Stimulated activated CD8-positive, alpha-beta memory T cell treated with anti-CD3 and anti-CD28 coated beads, Interleukin-4, amount 100 ng/mL, for 48 hours (primary cell): ENCODE results near the gene COL6A2.

ENCODE experiments used
- DNase-seq: peaks from one replicate; pipeline ENCODE4 v3.0.0-alpha.2; 2020

Gene COL6A2

DNA sequence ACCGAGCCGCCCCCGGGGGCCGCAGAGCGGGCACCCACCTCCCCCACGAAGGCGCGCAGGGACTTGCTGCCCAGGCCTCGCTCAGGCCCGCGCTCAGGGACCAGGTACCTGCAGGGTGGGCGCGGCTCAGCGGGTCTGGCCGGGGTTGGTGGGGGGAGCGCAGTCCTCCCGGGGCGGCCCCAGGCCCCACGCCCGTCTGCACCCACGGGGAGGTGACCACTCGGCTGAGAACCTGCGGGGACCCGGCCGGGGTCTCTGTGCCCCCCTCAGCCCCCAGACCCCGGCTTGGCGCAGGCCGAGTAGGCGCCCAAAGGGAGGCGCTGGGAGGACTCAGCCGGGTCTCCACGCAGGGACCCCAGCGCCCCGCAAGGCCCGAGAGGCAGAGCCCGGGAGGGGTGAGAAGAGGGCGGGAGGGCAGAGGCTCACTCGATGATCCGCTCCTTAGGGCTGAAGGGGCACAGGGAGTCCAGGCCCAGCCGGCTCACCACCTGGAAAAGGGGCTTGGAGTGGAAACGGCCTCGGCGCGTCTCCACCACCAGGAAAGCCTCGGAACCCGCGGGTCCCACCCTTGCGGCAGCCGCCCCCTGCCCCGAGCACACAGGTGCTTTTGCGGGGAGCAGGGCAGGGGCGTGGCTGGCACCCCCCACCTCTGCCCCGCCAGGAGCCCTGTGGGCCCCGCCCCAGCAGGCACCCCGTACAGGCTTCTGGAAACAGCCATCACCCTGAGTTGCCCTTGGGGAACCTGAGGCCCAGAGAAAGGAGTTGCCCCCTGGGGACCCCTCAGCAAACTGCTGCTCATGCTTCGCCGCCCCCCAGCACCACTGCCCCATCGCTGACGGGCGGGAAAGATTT is 48.2 kb downstream of the COL6A2 start:
- DNase-seq, result no peak

DNA sequence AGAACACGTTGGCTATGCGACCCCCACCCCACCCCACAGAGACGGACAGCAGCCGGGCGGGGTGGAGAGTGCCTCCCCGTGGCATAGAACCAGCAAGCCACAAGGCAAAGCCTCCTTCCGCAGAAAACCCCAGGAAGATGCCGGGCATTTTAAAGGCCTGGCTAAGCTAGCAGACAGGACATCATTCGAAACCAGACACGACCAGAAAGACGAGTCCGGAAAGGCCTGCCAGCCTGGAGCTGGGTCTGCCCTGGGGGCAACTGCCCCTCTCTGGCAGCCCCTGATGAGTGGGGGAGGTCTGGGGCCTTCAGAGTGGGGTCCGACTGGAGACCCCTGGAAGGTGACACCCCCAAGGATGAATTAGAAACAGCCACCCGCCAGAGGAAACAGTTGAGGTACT is 48.9 kb downstream of the COL6A2 start:
- DNase-seq, result no peak

DNA sequence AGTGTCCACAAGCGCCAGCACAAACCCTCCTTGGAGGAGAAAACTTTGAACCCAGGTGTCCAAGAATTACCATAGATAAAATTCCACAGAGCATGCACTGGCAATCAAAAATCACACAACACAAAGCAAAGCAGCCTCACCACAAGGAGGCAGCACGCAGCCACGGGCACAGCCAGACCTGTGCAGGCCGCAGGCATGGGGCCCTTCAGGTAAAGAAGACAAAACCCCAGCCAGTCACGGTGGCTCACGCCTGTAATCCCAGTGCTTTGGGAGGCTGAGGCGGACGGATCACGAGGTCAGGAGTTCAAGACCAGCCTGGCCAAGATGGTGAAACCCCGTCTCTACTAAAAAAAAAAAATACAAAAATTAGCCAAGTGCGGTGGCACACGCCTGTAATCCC is 49.5 kb downstream of the COL6A2 start:
- peak; percentile 72 for DNase-seq

DNA sequence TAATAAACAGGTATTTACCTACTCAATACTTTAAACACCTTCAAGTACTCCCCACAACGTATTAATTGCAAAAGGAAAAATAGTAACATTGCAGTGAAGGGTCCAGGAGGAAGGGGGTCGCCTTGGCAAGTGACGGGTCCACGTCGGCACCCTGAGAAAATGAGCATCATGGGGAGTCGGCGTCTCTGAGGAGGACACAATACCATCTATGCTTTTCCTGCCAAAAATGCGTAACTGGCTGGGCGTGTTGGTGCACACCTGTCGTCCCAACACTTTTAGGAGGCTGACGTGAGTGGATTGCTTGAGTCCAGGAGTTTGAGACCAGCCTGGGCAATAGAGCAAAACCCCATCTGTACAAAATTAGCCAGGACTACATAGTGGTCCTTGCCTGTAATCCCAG is 50.2 kb downstream of the COL6A2 start:
- no peak for DNase-seq

DNA sequence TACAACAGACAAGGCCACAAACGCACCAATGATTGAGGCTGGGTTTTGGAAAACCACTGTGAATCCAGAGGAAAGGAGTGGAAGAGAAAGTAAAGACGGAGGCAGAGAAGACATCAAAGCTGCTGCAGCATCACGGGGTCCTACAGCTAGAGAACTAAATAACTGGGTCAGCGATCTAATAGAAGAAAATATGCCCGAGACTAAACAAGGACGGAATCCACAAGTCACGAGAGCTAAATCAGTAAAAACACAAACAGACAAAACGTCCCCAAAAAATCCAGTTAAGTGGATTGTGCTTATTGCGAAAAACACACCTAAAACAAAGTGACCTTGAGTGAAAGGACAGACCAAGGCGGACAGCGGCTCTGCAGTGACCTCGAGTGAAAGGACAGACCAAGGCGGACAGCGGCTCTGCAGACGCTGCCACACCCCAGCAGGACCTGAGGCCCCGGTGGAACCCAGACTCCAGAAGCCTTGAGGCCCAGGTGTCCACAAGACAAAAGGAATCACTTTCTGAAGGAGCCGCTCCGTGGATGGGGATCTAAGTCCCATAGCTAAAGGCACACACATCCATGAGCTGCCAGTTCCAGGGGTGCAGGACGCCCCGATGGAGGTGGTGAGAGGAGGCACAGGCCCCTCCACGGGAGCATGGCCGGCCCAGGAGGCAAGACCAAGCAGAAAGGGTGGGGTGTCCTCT is 51.4 kb downstream of the COL6A2 start:
- no peak for DNase-seq

DNA sequence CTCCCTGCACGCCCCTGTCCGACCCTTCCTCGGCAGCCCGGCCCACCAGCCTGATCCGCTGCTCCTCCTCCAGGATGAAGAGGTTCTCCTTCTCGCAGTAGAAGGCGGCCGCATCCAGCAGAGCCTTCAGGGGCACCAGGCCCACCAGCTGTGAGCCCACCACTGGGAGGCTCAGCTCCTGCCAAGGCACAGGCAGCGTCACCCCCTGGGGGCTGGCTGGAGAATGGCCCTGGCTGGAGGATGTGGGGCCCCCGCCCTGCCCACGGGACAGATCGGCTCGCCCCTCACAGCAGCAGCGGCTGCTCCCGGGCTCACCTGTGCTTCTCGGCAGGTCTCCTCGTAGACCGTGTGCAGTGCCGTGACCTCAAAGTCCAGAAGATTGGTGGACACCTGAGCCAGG is 52.2 kb downstream of the COL6A2 start:
- no peak for DNase-seq

DNA sequence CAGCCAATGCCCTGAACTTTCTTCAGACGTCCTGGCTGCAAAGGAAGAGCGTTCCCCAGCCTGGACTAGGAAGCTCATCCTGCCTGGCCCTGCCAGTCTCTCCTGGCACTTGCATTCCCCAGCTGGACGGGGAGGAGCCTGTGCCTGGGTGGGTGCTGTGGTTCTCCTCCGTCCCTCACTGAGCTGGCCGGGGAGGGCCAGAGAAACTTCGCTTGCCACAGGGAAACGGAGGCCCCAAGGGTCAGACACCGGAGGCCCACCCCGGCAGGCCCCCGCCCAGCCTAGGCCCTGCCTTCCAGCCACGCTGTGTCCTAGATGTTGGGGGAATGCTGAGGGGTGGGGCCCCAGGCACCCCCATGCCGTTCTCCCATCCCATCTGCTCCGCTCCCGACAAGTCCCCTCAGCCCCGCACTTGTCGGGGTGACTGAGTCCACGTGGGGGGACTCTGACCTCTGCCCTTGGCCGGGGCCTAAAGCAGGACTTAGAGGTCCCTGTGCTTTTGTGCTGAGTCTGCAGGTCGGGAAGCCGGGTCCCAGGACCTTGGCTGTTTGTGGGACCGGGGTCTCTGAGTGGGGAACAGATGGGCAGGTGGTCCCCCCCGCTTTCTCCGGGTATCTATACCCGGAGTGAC is 52.7 kb downstream of the COL6A2 start:
- no peak for DNase-seq

DNA sequence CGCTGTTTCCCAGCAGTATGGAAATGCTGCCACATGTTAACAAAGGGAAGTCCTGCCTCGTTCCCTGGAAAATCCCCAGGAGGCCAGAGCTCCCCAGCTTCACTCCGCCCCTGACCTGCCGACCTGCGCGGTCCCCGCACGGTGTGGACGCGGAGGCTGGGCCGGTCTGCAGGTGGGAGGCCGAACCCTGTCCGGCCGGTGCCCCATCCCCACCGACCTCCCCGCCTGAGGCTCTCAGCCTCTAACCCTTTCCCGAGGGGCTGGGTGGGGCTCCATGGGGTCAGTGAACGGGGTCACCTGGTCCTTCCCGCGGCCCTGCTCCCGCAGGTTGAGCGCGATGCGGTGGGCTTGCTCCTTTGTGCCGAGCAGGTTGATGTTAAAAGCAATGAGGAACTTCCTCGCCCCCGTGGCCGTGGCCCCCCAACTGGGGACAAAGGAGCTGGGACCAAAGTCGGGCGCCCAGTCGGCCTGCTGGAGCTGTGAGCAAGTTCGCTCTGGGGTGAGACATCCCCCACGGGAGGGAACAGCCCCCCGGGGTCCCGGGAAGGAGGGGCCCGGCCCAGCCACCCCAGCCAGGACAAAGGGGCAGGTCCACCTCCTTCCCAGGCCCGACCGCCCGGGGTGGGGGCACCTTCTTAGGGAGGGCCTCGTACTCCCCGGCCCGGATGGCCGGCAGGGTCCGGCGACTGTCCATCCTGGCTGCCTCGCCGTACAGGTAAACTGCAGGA is 53.5 kb downstream of the COL6A2 start:
- no peak for DNase-seq

DNA sequence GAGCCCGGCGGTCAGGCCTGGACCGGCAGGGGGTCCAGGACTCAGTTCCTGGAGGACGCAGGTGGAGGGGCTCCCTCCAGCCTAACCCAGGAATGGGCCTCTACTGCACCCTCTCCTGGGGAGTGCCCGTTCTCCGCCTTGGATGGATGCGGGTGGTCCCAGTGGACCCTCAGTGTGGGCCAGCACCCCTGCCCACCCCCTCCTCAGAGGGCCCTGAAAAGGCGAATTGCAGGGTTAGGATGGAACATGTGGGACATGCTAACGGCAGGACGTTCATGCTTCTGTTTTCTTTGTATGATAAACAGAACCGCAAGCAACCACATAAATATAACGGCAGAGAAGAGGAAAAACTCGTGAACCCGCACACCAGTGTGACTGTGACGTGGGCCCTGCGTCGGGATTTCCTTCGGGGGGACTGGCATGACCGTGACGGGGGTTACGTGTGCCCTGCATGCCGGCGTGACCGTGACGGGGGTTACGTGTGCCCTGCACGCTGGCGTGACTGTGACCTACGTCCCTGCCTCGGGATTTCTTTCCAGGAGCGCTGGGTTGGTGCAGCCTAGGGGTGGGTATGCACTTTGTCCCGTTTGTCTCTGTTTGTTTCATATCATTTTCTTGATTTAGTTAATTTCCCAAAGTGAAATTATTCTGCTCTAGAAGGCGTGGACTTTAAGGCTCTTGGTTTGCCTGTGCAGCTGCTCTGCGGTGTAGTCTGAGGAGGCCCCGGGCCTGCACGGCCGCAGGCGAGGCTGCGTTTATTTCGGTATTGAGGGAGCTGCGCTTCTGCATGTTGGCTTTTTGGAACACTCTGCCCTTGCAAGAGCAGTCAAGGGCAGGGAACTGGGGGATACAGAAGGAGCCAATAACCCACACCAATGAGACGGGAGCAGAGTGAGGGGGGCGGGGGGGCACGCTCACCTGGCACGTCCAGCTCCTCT is 54.3 kb downstream of the COL6A2 start:
- DNase-seq, result no peak

DNA sequence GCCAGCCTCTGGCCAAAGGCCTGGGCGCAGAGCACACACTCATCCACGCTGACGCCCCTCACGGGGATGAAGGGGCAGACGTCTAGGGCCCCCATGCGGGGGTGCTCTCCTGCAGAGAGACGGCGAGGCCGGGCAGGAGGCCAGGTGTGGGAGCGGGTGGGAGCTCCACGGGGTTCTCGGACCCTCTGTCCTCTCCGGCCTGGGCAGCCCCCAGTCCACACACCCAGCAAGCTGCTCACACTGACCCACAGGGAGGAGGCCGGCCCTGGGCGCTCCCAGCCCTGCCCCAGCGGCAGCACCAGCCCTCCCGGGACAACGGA is 55.0 kb downstream of the COL6A2 start:
- no peak for DNase-seq

DNA sequence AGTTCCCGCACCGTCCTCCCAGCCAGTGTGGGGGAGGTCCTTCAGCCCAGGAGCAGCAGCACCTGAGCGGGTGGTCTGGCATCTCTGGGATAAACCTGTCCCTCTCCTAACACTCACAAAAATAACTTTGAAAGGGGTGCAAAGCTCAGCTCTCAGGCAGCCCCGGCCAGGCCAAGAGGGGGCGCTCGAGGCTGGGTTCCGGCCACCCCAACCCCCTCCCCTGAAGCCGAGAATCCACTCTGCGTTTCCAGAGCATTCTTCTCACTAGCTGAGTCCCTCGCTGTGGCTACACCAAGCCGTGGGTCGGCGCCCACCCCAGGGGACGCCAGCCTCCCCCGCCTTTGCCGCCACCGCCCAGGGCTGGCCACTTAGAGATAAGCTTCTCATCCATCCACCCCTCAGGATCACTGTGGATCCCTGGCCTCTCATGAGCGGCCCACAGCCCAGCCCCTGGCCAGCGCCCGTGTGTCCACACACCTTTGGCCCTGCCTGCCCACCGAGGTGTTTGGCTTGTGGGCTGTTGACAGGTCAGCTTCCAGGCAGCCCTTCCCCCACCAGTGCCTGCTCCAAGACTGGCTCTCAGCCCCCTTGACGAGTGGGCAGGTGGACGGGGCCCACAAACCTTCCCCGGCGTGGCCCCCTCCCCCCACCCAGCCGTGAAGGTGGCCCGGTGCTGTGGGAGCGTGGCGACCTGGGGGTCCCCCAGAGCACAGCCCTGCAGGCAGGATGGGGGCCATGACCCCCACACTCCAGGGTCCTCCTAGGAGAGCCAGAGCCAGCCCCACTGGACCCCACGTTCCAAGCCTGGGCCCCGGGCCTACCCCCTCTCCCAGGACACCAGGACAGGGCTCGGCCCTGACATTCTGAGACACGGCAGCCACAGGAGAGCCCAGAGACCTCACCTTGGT is 55.6 kb downstream of the COL6A2 start:
- DNase-seq, result peak; percentile 83

DNA sequence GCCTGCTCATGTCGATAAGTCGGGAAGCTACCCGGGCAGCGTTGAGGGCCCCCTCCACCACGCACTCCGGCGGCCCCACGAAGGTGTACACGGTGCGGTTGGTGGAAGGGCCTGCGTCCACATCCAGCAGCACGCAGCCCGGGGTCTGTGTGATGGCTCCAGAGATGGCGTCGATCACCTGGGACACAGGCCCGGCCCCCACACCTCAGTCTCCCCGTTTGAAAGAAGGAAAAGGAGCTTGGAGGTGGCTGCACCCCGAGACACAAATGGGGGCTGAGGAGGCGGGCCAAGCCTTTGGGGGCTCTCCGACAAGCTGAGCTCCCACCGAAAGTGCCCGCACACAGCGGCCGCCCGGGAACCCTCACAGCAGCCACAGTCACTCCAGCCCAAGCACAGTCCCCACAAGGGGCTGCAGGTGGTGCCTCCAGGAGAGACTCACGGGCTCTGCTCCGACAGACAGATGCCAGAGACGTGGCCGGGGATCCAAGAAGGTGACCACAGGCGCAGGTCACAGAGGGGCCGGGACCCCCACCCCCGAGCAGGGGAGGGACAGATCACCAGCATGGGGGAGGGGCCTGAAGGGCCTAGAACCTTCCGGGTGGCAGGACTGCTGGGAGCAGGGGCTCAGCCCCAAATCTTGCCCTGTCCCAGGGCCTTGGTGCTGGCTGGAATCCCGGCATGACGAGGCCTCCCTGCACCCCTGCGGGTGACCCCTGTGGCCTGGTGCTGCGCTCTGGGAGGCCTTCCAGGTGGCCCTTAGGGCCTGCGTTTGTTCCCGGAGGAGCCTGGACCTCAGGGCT is 56.4 kb downstream of the COL6A2 start:
- peak; percentile 19 for DNase-seq

DNA sequence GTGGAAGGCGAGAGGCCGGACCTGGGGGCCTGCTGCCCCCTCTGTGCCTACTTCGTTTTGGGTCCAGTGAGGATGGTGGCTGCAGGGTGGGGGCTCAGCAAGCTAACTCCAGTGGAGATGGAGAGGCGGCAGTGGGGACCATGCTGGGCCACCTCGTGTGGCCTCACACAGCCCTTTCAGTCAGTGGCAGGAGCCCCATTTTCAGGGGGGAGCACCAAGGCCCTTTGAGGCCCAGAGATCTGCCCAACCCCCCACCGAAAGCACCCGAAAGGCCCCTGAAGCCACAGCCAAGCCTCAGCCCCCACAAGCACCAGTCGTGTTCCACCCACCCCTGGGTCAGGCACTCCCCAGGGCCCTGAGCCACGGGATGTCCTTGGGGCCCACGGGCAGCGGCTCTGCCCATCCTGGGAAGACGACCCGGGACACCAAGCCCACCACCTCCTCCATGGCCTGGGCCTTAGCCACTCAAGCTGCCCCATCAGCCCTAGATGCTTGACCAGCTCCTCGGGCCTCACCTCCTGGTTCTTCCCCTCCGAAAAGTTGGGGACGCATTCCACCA is 57.1 kb downstream of the COL6A2 start:
- peak; percentile 20 for DNase-seq

DNA sequence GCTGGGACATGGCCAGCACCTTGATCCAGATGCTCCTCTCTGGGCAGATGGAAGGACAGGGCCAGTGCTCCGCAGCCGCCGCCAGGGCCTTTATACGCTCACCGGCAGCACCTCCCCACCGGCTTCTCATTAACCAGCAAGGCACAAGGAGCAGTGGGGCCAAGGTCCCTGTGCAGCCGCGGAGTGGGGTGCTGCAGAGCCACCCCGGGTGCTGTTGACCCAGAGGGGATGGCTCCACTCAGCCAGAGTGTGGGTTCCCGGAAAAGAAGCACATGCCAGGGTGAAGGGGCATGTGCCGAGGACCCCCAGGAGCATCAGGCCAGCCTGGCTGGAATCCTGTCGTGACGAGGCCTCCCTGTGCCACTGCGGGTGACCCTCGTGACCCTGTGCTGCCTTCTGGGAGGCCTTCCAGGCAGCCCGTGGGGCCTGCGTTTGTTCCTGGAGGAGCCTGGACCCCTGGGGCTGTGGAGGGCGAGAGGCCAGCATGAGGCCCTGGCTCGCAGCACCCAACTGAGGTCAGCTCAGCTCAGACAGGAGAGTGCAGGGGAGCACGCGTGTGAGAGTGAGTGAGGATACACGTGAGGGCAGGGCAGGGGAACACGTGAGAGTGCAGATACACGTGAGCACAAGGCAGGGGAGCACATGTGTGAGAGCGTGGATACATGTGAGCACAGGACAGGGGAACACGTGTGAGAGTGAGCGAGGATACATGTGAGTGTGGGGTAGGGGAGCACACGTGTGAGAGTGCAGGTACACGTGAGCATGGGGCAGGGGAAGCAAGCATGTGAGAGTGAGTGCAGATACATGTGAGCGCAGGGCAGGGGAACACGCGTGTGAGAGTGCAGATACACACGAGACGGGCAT is 57.8 kb downstream of the COL6A2 start, which contains the start of gene FTCD:
TSS of gene FTCD (minus strand) at position 66 of the 864 bp plus-strand sequence. CDS start at position 10, 56 bp downstream.
- no peak for DNase-seq

DNA sequence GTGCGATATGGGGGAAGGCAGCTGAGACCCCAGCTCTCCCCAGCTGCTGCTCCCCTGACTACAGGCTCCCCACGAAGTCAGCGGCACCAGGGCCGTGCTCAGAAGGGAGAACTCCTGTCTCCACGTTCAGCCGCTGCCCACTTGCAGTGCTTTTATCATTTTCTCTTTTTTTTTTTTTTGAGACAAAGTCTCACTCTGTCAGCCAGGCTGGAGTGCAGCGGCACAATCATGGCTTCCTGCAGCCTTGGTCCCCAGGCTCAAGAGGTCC is 58.4 kb downstream of the COL6A2 start:
- DNase-seq, result no peak

DNA sequence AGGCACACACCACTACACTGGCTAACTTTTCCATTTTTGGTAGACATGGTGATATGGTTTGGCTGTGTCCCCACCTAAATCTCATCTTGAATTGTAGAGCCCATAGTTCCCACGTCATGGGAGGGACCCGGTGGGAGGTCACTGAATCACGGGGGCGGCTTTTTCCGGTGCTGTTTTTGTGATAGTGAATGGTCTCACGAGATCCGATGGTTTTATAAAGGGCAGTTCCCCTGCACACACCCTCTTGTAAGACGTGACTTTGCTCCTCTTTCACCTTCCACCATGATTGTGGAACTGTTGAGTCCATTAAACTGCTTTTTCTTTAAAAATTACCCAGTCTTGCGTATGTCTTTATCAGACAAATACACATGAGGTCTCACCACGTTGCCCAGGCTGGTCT is 58.8 kb downstream of the COL6A2 start:
- peak; percentile 21 for DNase-seq

DNA sequence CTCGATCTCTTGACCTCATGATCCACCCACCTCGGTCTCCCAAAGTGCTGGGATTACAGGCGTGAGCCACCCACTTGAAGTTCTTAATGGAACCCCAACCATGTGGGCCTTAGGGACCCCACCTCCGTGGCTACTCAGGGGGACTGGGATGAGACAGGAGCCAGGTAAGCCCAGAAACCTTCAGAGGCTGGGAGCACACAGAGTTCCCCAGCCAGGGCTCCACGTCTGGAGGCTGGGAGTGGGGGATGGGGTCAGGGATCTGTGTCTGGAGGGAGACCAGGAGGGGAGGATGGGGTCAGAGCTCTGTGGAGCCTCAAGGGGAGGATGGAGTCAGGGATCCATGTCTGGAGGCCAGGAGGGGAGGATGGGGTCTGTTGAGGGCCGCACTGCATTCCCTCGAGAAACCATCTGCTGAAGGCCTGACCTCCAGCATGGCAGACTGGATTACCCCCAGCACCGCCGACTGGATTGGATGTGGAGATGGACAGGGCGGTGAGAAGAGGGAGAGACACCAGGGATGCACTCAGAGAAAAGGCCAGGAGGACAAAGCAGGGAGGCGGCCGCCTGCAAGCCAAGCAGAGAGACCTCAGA is 59.6 kb downstream of the COL6A2 start:
- DNase-seq, result peak; percentile 13

DNA sequence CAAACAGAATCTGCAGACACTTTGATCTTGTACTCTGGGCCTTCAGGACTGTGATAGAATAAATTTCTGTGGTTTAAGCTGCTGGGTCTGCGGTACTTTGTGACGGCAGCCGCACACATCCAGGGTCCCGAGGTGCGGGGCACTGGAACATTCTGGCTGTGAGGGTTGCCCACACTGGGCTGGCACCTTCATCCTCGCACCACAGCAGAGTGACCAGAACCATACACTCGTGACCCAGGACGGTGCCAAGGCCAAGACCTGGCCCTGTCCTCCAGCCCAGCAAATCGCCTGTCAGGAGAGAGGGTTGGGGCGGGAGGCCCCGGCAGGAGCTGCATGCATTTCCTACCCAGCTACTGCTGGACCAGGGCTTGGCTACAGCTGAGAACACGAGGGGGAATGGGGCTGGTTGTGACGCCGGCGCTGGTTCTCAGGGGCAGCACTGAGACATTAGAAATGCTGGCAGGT is 60.1 kb downstream of the COL6A2 start:
- peak; percentile 10 for DNase-seq
